Uterus (tissue), 4 donors: Measurements from ENCODE around the gene ZNF407. TPM values are rescaled to one million over a fixed set of nuclear protein-coding genes. Genes with fewer than 3 reads are reported as not detected.

ENCODE experiments used
- DNase-seq, 2 donors: peaks; one replicate each; pipeline ENCODE4 v3.0.0-alpha.2; 2019 to 2020
- H3K27ac ChIP-seq, 2 donors: fragments of 200-600 bp; sonication (generic); 1 replicate in 1 of 2; 2 replicates in 1 of 2; pipeline ENCODE4 v1.5.1; 2016 to 2018
- H3K27me3 ChIP-seq, 2 donors: fragments of 200-600 bp; sonication (generic); one replicate each; pipeline ENCODE4 v1.5.1; 2018 to 2019; ENCODE audit warnings: control low read depth in 1 of 2
- H3K36me3 ChIP-seq, 2 donors: fragments of 200-600 bp; sonication (generic); one replicate each; pipeline ENCODE4 v1.5.1; 2019; ENCODE audit warnings: control low read depth in 1 of 2
- H3K4me1 ChIP-seq, 2 donors: fragments of 200-600 bp; sonication (generic); one replicate each; pipeline ENCODE4 v1.5.1; 2018 to 2019; ENCODE audit warnings: control low read depth in 1 of 2
- H3K4me3 ChIP-seq, 2 donors: fragments of 200-600 bp; sonication (generic); 1 replicate in 1 of 2; 2 replicates in 1 of 2; pipeline ENCODE4 v1.5.1; 2018 to 2019; ENCODE audit warnings: mild to moderate bottlenecking in 1 of 2
- H3K9me3 ChIP-seq, 2 donors: fragments of 200-600 bp; sonication (generic); one replicate each; pipeline ENCODE4 v1.5.1; 2019; ENCODE audit warnings: control low read depth in 1 of 2
- CTCF ChIP-seq, 4 experiments: fragments of 200-600 bp in 2 of 4; fragments of 450-650 bp in 2 of 4; sonication (generic) in 2 of 4; IDR thresholded peaks; one replicate each; pipeline ENCODE4 v1.5.1; 2016 to 2019; ENCODE audit warnings: antibody characterized with exemption in 4 of 4, mild to moderate bottlenecking in 2 of 4, moderate library complexity in 1 of 4
- POLR2A ChIP-seq, 2 donors: fragments of 450-650 bp; IDR thresholded peaks; one replicate each; pipeline ENCODE4 v1.6.1; 2016; ENCODE audit warnings: antibody characterized with exemption in 2 of 2, mild to moderate bottlenecking in 1 of 2, moderate library complexity in 1 of 2
- intact Hi-C: fragments of 100-400 bp; cut with DNase I; formaldehyde crosslinking; loops from one replicate; pipeline ENCODE4 v1.15.1; 2023; ENCODE audit warnings: low total_unique reads
- total RNA-seq, 4 donors: library from RNA; depleted of rRNA in 3 of 4; stranded (reverse); fragments of >200 nt in 3 of 4; gene quantifications; one replicate each; pipeline versions ENCODE4 v1.1.0 to v1.2.4, GENCODE V29; 2014 to 2023
- donor health status: DM: yes; HTN: yes; CAD: no.

Gene ZNF407
- total RNA-seq, 4 donors from 2014 or later = 10.6 to 38.9 (median 23.7) TPM

GRCh38 chr18:75043478-75043877 lies 445.8 kb downstream of the ZNF407 start:
- intact Hi-C loops = no loop called here

GRCh38 chr18:75044296-75044695 lies 446.6 kb downstream of the ZNF407 start:
- H3K4me3 ChIP-seq = no peak overlapping the region
- intact Hi-C loops = no loop called here
- H3K27ac ChIP-seq = no peak overlapping the region
- no peak for TF ChIP-seq CTCF (IDR thresholded peaks at IDR 0.05)
- no peak for TF ChIP-seq POLR2A (IDR thresholded peaks at IDR 0.05)
- no peaks in the 10 kb centered on the region for H3K36me3 ChIP-seq
- DNase-seq = no peak
- H3K4me1 ChIP-seq = no peaks in the 10 kb centered on the region
- no peaks in the 10 kb centered on the region for H3K27me3 ChIP-seq
- H3K9me3 ChIP-seq = no peaks in the 10 kb centered on the region

More at GRCh38 chr18:75043478-75043877, 445.8 kb downstream of the ZNF407 start:
- Histone ChIP-seq H3K4me1 (no peaks in the 10 kb centered on the region), H3K27ac (no peak overlapping the region), H3K4me3 (no peak overlapping the region), H3K36me3 (no peaks in the 10 kb centered on the region), H3K9me3 (no peaks in the 10 kb centered on the region), H3K27me3 (no peaks in the 10 kb centered on the region)
- TF ChIP-seq POLR2A (IDR thresholded peaks at IDR 0.05) (no peak), CTCF (IDR thresholded peaks at IDR 0.05) (no peak)
- no peak for DNase-seq

GRCh38 chr18:75044791-75045190 lies 447.1 kb downstream of the ZNF407 start:
- intact Hi-C loops = no loop called here
- Histone ChIP-seq H3K27ac (no peak overlapping the region), H3K9me3 (no peaks in the 10 kb centered on the region), H3K4me3 (no peak overlapping the region), H3K36me3 (no peaks in the 10 kb centered on the region), H3K4me1 (no peaks in the 10 kb centered on the region), H3K27me3 (no peaks in the 10 kb centered on the region)
- DNase-seq = no peak
- no peak for TF ChIP-seq CTCF (IDR thresholded peaks at IDR 0.05)
- TF ChIP-seq POLR2A (IDR thresholded peaks at IDR 0.05) = no peak

GRCh38 chr18:75045272-75045671 lies 447.6 kb downstream of the ZNF407 start:
- no peak for DNase-seq
- no peak overlapping the region for H3K4me3 ChIP-seq
- H3K4me1 ChIP-seq = no peaks in the 10 kb centered on the region
- H3K9me3 ChIP-seq = no peaks in the 10 kb centered on the region
- no peaks in the 10 kb centered on the region for H3K36me3 ChIP-seq
- no peaks in the 10 kb centered on the region for H3K27me3 ChIP-seq
- no peak overlapping the region for H3K27ac ChIP-seq
- TF ChIP-seq CTCF (IDR thresholded peaks at IDR 0.05) (no peak), POLR2A (IDR thresholded peaks at IDR 0.05) (no peak)
- intact Hi-C loops = no loop called here

GRCh38 chr18:75047240-75047961 lies 449.7 kb downstream of the ZNF407 start:
- H3K27me3 ChIP-seq = no peaks in the 10 kb centered on the region
- no peaks in the 10 kb centered on the region for H3K9me3 ChIP-seq
- no peak for DNase-seq
- H3K36me3 ChIP-seq = no peaks in the 10 kb centered on the region
- no peaks in the 10 kb centered on the region for H3K4me1 ChIP-seq
- TF ChIP-seq CTCF (IDR thresholded peaks at IDR 0.05) (no peak), POLR2A (IDR thresholded peaks at IDR 0.05) (no peak)
- intact Hi-C loops = no loop called here
- H3K27ac ChIP-seq = no peak overlapping the region
- no peak overlapping the region for H3K4me3 ChIP-seq
